GM21381 (cell line): ENCODE results near the gene CELF2.

Experiments used
- ATAC-seq: cut with Tn5 transposase; IDR thresholded peaks from one replicate; pipeline ENCODE4 v1.9.1; 2021; ENCODE audit warnings: mild to moderate bottlenecking, moderate library complexity; ENCODE audit not compliant: unreplicated experiment

Gene CELF2

GRCh38 chr10:11020548-11020942 lies 2.9 kb downstream of the CELF2 start:
- ATAC-seq, result no peak

- ATAC-seq, result no peak
Observed at GRCh38 chr10:11022213-11022612, 4.5 kb downstream of the CELF2 start.

GRCh38 chr10:11023009-11023953 lies 5.6 kb downstream of the CELF2 start:
- no peak for ATAC-seq

GRCh38 chr10:11024596-11024995 lies 6.9 kb downstream of the CELF2 start:
- no peak for ATAC-seq

- no peak for ATAC-seq
Observed at GRCh38 chr10:11025978-11026377, 8.3 kb downstream of the CELF2 start.

- no peak for ATAC-seq
Observed at GRCh38 chr10:11026773-11027172, 9.1 kb downstream of the CELF2 start.

- ATAC-seq, result no peak
Observed at GRCh38 chr10:11034762-11035161, 17.1 kb downstream of the CELF2 start.

GRCh38 chr10:11035301-11035991 lies 17.8 kb downstream of the CELF2 start:
- no peak for ATAC-seq

- ATAC-seq, result no peak
Observed at GRCh38 chr10:11036424-11037011, 18.8 kb downstream of the CELF2 start.

GRCh38 chr10:11037991-11038390 lies 20.3 kb downstream of the CELF2 start:
- no peak for ATAC-seq

GRCh38 chr10:11042357-11042756 lies 24.7 kb downstream of the CELF2 start:
- ATAC-seq, result no peak

GRCh38 chr10:11043039-11043438 lies 25.4 kb downstream of the CELF2 start:
- ATAC-seq, result no peak

- ATAC-seq, result no peak
Observed at GRCh38 chr10:11043446-11044127, 25.9 kb downstream of the CELF2 start.

- no peak for ATAC-seq
Observed at GRCh38 chr10:11045487-11045886, 27.8 kb downstream of the CELF2 start.

- no peak for ATAC-seq
Observed at GRCh38 chr10:11045995-11046775, 28.5 kb downstream of the CELF2 start.

- no peak for ATAC-seq
Observed at GRCh38 chr10:11046776-11047160, 29.1 kb downstream of the CELF2 start.

GRCh38 chr10:11048707-11049278 lies 31.1 kb downstream of the CELF2 start:
- no peak for ATAC-seq

- ATAC-seq, result no peak
Observed at GRCh38 chr10:11049806-11050205, 32.1 kb downstream of the CELF2 start.

- ATAC-seq, result no peak
Observed at GRCh38 chr10:11050301-11051287, 32.9 kb downstream of the CELF2 start.
